D721Med (cell line): ENCODE results near the gene ACSBG1.

ENCODE experiments used
- DNase-seq: peaks from one replicate; pipeline ENCODE4 v3.0.0; 2011; ENCODE audit warnings: low spot score; ENCODE audit not compliant: insufficient read length
- FAIRE-seq: peaks from 2 replicates; lab custom pipeline; 2011; peaks lifted over from hg19 to GRCh38; lab: Jason Lieb, UNC
- CTCF ChIP-seq: IDR thresholded peaks from 2 replicates; pipeline ENCODE4 v1.5.1; 2012; ENCODE audit warnings: mild to moderate bottlenecking, control low read depth; ENCODE audit not compliant: insufficient read depth; ENCODE audit errors: missing control alignments

ACSBG1 gene

GRCh38 chr15:78167227-78167888, 67.0 kb downstream of the ACSBG1 start:
- no peak for FAIRE-seq
- no peak for DNase-seq
- TF ChIP-seq CTCF, result no peak

- TF ChIP-seq CTCF, result no peak
- DNase-seq, result no peak
- no peak for FAIRE-seq
Measured at GRCh38 chr15:78164010-78164409, 70.4 kb downstream of the ACSBG1 start.

- DNase-seq (no peak), FAIRE-seq (no peak)
- no peak for TF ChIP-seq CTCF
Measured at GRCh38 chr15:78162038-78162437, 72.3 kb downstream of the ACSBG1 start.

- FAIRE-seq, result no peak
- no peak for TF ChIP-seq CTCF
- no peak for DNase-seq
Measured at GRCh38 chr15:78159395-78159794, 75.0 kb downstream of the ACSBG1 start.

GRCh38 chr15:78157203-78157602, 77.2 kb downstream of the ACSBG1 start:
- no peak for DNase-seq
- no peak for FAIRE-seq
- TF ChIP-seq CTCF, result no peak

- DNase-seq (no peak), FAIRE-seq (no peak)
- TF ChIP-seq CTCF, result no peak
Measured at GRCh38 chr15:78156653-78157052, 77.7 kb downstream of the ACSBG1 start.

- no peak for DNase-seq
- FAIRE-seq, result no peak
Measured at GRCh38 chr15:78155355-78155939, 78.9 kb downstream of the ACSBG1 start.

More at GRCh38 chr15:78155355-78155939, 78.9 kb downstream of the ACSBG1 start:
- TF ChIP-seq CTCF, result no peak
